ENCODE measurements around the gene MSI2.

DNA sequence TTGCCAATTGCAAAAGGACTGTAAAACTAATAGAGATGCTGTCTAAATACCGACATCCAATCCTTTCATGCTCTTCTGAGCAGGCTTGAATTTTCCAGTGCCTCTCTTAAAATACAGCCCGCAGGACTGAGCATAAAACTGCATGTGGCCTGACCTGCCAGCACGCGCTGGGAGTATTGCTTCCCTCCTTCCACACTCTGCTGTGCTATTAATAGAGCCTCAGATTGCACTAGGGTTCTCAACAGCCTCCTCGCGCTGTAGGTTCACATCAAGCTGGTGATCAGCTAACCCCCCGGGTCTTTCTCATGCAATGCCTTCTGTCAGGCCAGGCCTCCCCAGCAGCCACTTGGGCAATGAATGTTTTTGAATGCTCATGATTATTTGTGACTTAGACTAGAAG is 14.2 kb upstream of the MSI2 start:
- TF ChIP-seq, protein P1, sequence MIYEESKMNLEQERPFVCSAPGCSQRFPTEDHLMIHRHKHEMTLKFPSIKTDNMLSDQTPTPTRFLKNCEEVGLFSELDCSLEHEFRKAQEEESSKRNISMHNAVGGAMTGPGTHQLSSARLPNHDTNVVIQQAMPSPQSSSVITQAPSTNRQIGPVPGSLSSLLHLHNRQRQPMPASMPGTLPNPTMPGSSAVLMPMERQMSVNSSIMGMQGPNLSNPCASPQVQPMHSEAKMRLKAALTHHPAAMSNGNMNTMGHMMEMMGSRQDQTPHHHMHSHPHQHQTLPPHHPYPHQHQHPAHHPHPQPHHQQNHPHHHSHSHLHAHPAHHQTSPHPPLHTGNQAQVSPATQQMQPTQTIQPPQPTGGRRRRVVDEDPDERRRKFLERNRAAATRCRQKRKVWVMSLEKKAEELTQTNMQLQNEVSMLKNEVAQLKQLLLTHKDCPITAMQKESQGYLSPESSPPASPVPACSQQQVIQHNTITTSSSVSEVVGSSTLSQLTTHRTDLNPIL (CRISPR knock-in tag; IDR thresholded peaks at IDR 0.05; ENCODE audit: low read depth), result no peak
- TF ChIP-seq ZFP3 (CRISPR knock-in tag; IDR thresholded peaks at IDR 0.05), result no peak
- no peak for TF ChIP-seq ISL1 (CRISPR knock-in tag; IDR thresholded peaks at IDR 0.05)
- TF ChIP-seq, protein P2, sequence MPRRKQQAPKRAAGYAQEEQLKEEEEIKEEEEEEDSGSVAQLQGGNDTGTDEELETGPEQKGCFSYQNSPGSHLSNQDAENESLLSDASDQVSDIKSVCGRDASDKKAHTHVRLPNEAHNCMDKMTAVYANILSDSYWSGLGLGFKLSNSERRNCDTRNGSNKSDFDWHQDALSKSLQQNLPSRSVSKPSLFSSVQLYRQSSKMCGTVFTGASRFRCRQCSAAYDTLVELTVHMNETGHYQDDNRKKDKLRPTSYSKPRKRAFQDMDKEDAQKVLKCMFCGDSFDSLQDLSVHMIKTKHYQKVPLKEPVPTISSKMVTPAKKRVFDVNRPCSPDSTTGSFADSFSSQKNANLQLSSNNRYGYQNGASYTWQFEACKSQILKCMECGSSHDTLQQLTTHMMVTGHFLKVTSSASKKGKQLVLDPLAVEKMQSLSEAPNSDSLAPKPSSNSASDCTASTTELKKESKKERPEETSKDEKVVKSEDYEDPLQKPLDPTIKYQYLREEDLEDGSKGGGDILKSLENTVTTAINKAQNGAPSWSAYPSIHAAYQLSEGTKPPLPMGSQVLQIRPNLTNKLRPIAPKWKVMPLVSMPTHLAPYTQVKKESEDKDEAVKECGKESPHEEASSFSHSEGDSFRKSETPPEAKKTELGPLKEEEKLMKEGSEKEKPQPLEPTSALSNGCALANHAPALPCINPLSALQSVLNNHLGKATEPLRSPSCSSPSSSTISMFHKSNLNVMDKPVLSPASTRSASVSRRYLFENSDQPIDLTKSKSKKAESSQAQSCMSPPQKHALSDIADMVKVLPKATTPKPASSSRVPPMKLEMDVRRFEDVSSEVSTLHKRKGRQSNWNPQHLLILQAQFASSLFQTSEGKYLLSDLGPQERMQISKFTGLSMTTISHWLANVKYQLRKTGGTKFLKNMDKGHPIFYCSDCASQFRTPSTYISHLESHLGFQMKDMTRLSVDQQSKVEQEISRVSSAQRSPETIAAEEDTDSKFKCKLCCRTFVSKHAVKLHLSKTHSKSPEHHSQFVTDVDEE (CRISPR knock-in tag; IDR thresholded peaks at IDR 0.05), result no peak
- TF ChIP-seq BACH2 (CRISPR knock-in tag; IDR thresholded peaks at IDR 0.05; ENCODE audit: borderline replicate concordance), result no peak
- TF ChIP-seq, protein P3, sequence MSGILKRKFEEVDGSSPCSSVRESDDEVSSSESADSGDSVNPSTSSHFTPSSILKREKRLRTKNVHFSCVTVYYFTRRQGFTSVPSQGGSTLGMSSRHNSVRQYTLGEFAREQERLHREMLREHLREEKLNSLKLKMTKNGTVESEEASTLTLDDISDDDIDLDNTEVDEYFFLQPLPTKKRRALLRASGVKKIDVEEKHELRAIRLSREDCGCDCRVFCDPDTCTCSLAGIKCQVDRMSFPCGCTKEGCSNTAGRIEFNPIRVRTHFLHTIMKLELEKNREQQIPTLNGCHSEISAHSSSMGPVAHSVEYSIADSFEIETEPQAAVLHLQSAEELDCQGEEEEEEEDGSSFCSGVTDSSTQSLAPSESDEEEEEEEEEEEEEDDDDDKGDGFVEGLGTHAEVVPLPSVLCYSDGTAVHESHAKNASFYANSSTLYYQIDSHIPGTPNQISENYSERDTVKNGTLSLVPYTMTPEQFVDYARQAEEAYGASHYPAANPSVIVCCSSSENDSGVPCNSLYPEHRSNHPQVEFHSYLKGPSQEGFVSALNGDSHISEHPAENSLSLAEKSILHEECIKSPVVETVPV (CRISPR knock-in tag; IDR thresholded peaks at IDR 0.05), result no peak
- TF ChIP-seq, protein P4, sequence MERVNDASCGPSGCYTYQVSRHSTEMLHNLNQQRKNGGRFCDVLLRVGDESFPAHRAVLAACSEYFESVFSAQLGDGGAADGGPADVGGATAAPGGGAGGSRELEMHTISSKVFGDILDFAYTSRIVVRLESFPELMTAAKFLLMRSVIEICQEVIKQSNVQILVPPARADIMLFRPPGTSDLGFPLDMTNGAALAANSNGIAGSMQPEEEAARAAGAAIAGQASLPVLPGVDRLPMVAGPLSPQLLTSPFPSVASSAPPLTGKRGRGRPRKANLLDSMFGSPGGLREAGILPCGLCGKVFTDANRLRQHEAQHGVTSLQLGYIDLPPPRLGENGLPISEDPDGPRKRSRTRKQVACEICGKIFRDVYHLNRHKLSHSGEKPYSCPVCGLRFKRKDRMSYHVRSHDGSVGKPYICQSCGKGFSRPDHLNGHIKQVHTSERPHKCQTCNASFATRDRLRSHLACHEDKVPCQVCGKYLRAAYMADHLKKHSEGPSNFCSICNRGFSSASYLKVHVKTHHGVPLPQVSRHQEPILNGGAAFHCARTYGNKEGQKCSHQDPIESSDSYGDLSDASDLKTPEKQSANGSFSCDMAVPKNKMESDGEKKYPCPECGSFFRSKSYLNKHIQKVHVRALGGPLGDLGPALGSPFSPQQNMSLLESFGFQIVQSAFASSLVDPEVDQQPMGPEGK (CRISPR knock-in tag; IDR thresholded peaks at IDR 0.05; ENCODE audit: borderline replicate concordance), result no peak
- no peak for TF ChIP-seq ARNTL (CRISPR knock-in tag; IDR thresholded peaks at IDR 0.05; ENCODE audit: borderline replicate concordance, low read depth)
- TF ChIP-seq RARB (CRISPR knock-in tag; IDR thresholded peaks at IDR 0.05), result no peak
- no peak for TF ChIP-seq ZNF565 (CRISPR knock-in tag; conservative IDR thresholded peaks at IDR 0.05; ENCODE audit: low read depth)
- no peak for TF ChIP-seq ZNF70 (CRISPR knock-in tag; IDR thresholded peaks at IDR 0.05)
- TF ChIP-seq, protein P5, sequence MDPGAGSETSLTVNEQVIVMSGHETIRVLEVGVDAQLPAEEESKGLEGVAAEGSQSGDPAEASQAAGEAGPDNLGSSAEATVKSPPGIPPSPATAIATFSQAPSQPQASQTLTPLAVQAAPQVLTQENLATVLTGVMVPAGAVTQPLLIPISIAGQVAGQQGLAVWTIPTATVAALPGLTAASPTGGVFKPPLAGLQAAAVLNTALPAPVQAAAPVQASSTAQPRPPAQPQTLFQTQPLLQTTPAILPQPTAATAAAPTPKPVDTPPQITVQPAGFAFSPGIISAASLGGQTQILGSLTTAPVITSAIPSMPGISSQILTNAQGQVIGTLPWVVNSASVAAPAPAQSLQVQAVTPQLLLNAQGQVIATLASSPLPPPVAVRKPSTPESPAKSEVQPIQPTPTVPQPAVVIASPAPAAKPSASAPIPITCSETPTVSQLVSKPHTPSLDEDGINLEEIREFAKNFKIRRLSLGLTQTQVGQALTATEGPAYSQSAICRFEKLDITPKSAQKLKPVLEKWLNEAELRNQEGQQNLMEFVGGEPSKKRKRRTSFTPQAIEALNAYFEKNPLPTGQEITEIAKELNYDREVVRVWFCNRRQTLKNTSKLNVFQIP (CRISPR knock-in tag; IDR thresholded peaks at IDR 0.05; ENCODE audit: borderline replicate concordance, low read depth), result no peak
